HG02678 (cell line): ENCODE results near the gene NHSL2.

Source experiments
- ATAC-seq: cut with Tn5 transposase; IDR thresholded peaks from one replicate; pipeline ENCODE4 v1.9.1; 2021; ENCODE audit warnings: mild to moderate bottlenecking, moderate library complexity; ENCODE audit not compliant: unreplicated experiment

NHSL2 gene

DNA sequence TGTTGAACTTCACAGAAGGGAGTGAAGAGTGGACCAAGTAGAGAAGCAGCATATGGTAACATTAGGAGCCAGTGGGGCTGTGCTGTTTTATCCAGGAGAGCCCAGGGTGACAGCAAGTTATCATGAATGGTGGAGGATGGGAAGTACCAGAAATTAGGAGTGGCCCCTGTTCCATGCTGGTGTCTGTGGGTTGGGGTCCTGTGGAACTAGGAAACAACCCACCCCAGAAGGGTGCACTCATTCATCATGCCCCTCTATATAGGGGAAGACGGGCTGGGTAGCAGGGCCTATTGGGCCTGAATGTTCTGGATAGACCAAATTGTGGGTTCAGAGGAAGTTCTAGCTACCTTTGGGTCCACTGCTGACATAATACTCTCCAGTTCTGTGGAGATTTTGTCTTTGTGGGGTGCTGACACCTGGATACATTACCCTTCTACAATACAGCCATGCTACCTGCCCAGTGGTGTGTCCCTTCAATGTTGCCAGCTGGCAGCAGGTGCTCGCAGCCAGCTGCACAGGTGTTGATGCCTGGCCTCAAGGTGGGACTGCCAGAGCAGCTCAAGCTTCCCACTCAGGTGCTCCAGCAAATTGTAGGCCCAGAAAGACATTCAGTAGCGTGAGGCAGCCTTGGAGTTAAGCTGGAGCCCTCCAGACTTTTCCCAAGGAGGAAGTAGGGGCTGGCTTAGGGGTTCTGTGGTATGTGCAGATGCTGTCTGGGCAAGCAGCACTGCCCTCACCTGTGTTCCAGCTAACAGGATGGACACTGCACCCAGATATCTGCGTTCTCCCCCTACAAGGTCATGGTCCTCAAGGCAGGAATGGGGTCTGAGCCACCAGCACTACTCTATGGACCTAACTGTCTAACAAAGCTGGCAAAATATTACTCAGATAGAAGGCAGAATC lies 106.5 kb downstream of the NHSL2 start:
- no peak for ATAC-seq

- peak; percentile 81 for ATAC-seq
Measured at GRCh38 chrX:72018277-72019112, 107.8 kb downstream of the NHSL2 start.

DNA sequence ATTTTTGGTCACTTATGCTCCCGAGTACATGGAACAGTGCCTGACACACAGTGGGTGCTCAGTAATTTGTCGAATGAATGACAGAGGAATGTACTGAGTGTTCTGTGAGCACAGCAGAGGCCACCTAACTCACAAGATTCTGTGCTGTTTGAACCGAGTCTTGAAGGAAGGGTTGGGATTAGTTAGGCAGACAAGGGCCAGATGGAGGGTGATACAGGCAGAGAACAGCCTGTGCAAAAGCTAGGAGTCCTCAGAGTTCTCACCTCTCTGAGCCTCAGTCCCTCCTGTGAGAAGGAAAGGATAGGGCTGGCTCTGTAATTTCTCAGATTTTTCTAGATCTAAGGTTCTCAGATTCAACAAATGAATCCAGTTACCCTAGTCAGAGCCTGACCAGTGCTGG lies 108.8 kb downstream of the NHSL2 start:
- ATAC-seq, result no peak

DNA sequence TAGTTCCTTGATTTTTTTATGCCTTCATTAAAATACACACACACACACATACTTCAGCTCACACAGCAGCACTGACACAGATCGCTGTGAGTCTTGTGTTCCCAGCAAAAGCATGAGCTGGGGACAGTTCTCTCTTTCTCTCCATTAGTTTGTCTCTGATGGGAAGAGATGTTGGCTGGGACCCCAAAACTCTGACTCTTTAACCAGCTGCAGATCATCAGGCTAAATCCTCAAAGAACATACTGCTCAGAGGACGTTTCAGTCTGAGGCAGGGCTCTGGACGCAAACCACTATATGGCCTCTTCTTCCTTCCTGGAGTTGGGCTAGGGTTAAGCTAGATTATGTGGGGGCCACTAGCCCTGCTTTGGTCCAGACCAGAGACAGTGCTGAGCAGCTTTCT lies 109.6 kb downstream of the NHSL2 start:
- ATAC-seq, result no peak

DNA sequence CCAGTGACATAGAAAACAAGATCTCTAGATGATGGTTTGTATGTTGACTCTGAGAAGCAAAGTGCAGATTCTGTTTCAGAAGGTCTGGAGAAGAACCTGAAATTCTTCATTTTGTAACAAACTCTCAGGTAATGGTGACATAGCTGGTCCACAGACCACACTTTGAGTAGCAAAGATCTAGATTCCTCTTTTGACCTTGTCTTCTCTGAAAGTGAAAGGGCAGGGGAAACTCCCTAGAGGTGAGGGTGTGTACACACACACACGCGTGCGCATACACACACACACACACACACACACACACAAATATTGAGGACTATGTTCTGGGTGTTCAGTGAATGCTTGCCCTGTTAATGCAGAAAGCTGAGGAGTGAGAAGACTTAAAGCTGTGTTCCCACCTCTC lies 110.1 kb downstream of the NHSL2 start:
- peak; percentile 53 for ATAC-seq

GRCh38 chrX:72021975-72022374 lies 111.3 kb downstream of the NHSL2 start:
- ATAC-seq, result no peak

DNA sequence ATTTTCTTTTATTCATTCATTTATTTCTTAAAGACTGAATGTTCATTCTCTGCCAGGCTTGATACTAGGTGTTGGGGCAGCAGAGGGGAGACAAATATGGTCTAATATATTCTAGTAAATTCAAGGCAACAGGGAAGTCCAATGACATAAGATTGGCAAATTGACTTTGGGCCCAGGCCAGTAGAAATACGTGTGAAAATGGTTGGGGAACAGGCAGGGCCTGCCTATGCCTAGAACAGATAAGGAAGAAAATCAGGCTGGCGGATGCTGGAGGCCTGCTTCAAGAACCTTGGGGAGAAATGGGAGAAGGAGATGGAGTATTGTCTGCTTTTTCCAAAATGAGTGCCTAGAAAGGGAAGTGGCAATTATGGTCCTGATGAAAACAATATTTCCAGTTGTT lies 112.4 kb downstream of the NHSL2 start:
- no peak for ATAC-seq

DNA sequence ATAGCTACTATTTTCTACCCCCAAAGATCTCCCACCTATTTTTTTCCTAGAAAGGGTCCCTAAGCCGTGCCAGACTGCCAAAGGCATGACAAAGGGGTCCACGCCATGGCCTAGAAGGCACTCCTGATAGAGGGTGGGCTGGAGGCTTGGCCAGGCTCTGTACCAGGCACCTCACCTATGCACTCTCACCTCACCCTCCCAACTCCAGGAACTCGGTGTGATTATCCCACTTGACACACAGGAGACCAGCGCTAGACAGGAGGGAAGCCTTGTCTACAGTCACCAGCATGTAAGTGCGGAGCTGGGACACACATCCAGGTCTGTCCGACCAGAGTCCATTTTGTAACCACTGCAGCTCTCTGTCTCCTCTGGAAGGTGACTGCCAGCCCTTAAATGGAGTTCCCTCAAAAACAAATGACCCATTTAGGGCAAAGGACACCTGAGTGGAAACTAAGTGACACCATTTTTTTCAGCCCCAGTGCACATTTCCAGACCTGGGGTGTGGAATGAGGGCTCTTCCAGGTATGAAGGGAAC lies 114.7 kb downstream of the NHSL2 start:
- ATAC-seq, result no peak

DNA sequence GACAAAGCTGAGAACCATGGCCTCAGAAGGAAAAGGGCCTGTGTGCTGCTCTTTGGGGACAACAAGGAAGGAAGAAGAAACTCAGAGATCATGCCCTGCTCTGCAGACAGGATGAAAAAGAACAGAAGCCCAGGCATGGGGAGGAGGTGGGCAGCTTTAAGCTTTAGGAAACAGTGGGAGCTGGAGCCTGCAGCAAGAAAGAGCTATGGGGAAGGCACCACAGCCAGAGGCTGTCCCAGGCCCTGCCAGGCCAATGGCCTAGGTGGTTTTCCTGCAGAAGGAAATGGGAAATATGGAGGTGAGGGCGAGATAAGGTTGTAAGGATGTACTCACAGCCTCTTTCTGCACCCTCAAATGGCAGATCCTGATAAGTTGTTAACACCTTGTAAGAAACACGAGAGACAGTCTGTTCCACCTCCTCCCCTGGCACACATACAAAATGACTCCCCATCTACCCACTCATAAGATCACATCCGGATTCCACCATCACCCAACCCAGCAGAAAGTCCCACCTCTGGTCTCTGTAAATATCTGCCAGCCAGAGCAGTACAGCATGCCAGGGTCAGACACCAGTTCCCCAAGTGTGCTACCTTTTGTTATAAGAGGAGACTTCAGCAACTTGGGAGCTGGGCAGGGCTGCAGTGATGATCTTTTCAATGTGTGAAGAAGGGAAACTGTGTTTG lies 115.8 kb downstream of the NHSL2 start:
- ATAC-seq, result peak; percentile 47

- ATAC-seq, result no peak
Measured at GRCh38 chrX:72027024-72027913, 116.6 kb downstream of the NHSL2 start.

DNA sequence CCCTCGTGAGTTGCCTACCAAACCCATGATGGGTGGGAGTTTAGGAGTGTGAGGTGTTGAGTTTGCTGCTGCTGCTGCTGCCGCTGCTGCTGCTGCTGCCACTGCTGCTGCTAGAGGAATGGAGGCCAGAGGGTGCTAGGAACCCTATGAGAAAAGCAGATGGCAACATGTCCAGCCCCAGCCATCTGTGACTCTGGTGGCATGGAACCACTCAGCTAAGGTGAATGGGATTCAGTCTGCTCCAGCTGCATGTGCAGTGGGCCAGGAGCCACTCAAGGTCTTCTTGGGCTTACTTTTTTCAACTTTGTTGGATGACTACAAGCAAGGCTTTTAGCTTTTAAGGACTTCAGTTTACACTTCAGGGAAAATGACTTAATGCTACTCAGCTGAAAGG lies 117.3 kb downstream of the NHSL2 start:
- ATAC-seq, result no peak

DNA sequence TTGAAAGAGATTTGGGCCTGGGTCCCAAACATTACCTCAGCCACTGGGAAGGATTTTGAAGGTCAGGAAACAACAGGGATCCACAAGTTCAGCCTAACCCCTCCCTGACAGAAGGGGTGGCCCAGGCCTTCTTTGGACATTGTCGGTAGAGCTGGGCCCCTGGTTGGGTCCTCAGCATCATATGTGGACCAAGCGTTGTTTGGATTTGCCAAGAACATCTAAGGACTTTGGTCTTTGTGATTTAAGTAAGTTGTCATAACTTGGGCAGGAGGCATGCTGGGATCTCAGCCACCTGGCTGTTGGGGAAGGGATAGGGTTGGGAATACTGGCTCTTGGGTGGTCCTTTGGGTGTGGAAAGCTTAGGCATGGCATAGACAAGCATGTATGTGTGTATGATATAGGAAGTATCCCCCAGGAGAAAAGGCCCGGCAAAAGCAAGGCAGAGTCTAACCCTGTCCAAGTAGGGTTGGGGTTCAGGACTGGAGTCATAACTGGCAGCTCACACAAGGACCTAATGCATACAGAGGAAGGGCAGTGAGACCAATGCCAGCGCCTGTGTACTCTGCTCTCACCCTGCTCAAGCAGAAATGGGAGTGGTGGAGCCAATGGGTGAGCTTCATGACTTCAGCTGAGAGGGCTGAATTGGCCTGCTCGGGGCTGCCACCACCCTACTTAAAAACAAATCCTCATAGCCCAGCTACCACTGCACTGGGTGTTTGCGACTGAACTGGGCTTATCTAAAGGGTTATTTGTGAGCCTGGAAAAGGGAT lies 118.2 kb downstream of the NHSL2 start:
- ATAC-seq, result no peak

GRCh38 chrX:72029483-72030411 lies 119.1 kb downstream of the NHSL2 start:
- no peak for ATAC-seq

DNA sequence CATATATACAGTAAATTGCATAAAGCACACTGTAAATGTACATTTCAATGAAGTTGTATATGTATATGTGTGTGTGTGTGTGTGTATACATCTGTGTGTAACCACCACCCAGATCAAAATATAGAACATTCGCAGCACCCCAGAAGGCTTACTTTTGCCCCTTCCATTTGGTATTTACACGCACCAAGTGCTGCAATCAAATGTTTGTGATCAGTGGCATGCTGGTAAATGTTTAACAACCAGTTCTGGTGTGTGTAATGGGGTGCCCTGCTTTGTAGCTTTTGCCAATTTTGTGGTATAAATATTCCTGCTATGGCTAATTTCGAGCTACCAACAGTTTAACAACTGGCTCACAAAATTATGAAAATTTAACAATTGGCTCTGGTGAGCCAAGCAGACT lies 119.8 kb downstream of the NHSL2 start:
- no peak for ATAC-seq

DNA sequence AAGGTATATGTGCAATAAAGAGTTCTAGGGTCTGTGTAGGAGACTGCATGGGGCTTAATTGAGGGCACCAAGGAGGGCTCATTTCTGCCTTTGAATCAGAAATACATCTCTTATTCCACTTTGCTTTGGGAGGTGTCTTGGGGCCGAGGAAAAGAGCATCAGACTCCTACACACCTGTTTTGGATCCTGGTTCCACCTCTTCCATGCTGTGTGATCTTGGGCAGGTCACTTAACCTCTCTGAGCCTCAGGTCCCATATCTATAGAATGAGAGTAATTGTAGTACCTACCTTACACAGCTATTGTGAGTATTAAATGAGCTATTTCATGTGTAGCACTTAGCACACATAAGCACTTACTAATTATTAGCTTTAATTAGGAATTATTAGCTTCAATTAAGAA lies 120.5 kb downstream of the NHSL2 start:
- no peak for ATAC-seq

DNA sequence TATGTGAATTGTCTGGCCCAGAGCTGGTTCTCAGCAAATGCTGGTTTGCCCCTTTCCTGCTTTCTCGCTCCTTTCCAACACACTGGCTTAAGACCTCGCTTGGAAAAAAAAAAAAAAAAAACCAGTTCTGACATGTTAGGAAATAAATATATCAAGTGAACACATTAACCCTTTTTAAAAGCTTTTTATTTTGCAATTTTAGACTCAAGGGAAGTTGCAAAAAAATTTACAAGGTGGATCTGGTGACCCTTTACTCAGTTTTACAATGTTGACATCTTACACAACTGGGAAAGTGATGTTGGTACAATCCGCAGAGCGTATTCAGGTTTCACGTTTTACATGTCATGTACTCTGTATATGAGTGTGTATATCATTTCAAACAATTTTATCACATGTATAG lies 121.0 kb downstream of the NHSL2 start:
- ATAC-seq, result no peak

DNA sequence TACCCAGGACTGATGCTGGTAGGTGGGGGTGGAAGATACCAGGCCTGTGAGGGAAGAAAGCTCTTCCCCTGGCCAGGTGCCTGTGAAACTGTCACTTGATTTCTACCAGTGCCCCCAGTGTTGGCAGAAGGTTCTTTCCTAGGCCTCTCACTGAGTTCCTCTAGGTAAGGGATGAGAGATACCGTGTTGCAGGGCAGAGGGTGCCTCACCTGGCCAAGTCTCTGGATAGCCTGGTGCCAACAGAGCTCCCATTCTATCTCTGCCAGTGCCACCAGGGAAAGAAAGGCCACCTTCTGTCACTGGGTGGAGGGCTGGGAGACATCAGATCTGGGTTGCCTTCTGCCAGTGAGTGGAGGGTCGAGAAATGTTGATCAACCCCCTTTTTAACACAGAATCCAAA lies 127.0 kb downstream of the NHSL2 start:
- no peak for ATAC-seq

DNA sequence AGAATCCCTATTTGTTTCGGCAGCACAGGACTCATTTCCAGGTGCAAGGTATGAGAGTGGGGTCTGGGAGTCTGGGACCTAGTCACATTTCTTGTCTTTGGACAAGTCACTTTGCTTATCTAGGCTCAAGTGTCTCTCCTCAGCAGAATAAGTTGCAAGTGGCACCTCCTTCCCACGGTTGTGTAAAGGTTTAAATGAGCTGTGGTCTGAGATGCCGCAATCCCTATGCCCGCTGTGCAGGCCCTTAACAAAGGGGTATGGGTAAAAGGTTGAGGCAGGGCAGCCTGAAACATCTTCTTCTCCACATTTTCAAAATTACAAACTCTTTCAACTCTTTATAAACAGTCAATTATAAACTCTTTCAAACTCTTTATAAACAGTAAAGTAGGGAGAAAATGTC lies 127.4 kb downstream of the NHSL2 start:
- no peak for ATAC-seq
